Right atrium auricular region (tissue), 2 donors: ENCODE data around the gene DPYD. TPM values are rescaled to one million over a fixed set of nuclear protein-coding genes. Genes with fewer than 3 reads are reported as not detected.

Experiments
- DNase-seq: peaks from one replicate; pipeline ENCODE4 v3.0.0-alpha.2; 2019; ENCODE audit warnings: low spot score
- H3K27ac ChIP-seq, 2 donors: fragments of 200-600 bp; sonication (generic); 1 replicate in 1 of 2; 2 replicates in 1 of 2; pipeline ENCODE4 v1.5.1; 2016 to 2019
- H3K27me3 ChIP-seq, 2 donors: fragments of 200-600 bp; sonication (generic); one replicate each; pipeline versions ENCODE4 v1.5.1 to v1.6.0; 2017 to 2019
- H3K36me3 ChIP-seq: fragments of 200-600 bp; sonication (generic); one replicate; pipeline ENCODE4 v1.5.1; 2016
- H3K4me1 ChIP-seq, 2 donors: fragments of 200-600 bp; sonication (generic); one replicate each; pipeline versions ENCODE4 v1.5.1 to v1.6.0; 2017 to 2019
- H3K4me3 ChIP-seq, 2 donors: fragments of 200-600 bp; sonication (generic); 1 replicate in 1 of 2; 2 replicates in 1 of 2; pipeline ENCODE4 v1.5.1; 2017 to 2019; ENCODE audit warnings: mild to moderate bottlenecking in 1 of 2, moderate library complexity in 1 of 2
- H3K9me3 ChIP-seq, 2 donors: fragments of 200-600 bp; sonication (generic); one replicate each; pipeline ENCODE4 v1.5.1; 2019
- total RNA-seq, 2 donors: library from RNA; depleted of rRNA; stranded (reverse); fragments of >200 nt; gene quantifications; one replicate each; pipeline ENCODE4 v1.1.0, GENCODE V29; 2016
- TF ChIP-seq, protein P1 (sequence below), 2 donors: fragments of 200-600 bp; sonication (generic); IDR thresholded peaks; one replicate each; pipeline ENCODE4 v1.5.1; 2019; ENCODE audit warnings: antibody characterized with exemption in 2 of 2

Gene DPYD
- total RNA-seq, 2 donors from 2014 or later: 11.3 to 14.5 TPM

- Histone ChIP-seq H3K27ac (no peak overlapping the region), H3K9me3 (no peaks in the 10 kb centered on the region), H3K4me1 (no peaks in the 10 kb centered on the region), H3K36me3 (no peaks in the 10 kb centered on the region), H3K4me3 (no peak overlapping the region), H3K27me3 (no peaks in the 10 kb centered on the region)
- DNase-seq: no peak
- TF ChIP-seq, protein P1, sequence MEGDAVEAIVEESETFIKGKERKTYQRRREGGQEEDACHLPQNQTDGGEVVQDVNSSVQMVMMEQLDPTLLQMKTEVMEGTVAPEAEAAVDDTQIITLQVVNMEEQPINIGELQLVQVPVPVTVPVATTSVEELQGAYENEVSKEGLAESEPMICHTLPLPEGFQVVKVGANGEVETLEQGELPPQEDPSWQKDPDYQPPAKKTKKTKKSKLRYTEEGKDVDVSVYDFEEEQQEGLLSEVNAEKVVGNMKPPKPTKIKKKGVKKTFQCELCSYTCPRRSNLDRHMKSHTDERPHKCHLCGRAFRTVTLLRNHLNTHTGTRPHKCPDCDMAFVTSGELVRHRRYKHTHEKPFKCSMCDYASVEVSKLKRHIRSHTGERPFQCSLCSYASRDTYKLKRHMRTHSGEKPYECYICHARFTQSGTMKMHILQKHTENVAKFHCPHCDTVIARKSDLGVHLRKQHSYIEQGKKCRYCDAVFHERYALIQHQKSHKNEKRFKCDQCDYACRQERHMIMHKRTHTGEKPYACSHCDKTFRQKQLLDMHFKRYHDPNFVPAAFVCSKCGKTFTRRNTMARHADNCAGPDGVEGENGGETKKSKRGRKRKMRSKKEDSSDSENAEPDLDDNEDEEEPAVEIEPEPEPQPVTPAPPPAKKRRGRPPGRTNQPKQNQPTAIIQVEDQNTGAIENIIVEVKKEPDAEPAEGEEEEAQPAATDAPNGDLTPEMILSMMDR (IDR thresholded peaks at IDR 0.05): no peak
Measured at GRCh38 chr1:97562081-97562480, 358.8 kb downstream of the DPYD start.

GRCh38 chr1:97560714-97561113, 360.1 kb downstream of the DPYD start:
- Histone ChIP-seq H3K27ac (no peak overlapping the region), H3K36me3 (no peaks in the 10 kb centered on the region), H3K9me3 (no peaks in the 10 kb centered on the region), H3K27me3 (no peaks in the 10 kb centered on the region), H3K4me1 (no peaks in the 10 kb centered on the region), H3K4me3 (no peak overlapping the region)
- DNase-seq: no peak
- TF ChIP-seq, protein P1 (IDR thresholded peaks at IDR 0.05): no peak

DNA sequence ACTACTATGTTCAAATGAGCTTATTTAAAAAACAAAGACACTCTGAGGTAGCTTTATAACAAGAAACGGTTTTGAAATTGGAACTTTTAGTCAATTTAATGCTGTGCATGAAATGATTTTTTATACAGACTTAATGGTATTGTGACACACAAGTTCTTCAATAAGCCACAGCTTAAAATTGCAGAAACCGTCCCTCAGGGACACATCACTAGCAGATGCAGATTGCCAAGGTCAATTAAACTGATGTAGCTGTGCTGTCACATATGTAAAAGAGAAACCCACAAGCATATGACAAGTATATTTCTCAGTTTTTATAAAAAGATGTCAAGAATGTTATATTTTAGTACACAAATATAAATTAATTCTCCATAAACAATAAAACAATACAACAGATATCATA, 366.9 kb downstream of the DPYD start:
- Histone ChIP-seq H3K4me3 (no peak overlapping the region), H3K36me3 (no peaks in the 10 kb centered on the region), H3K27ac (no peak overlapping the region), H3K9me3 (no peaks in the 10 kb centered on the region), H3K27me3 (no peaks in the 10 kb centered on the region), H3K4me1 (no peaks in the 10 kb centered on the region)
- TF ChIP-seq, protein P1 (IDR thresholded peaks at IDR 0.05): no peak
- no peak for DNase-seq

- H3K27ac ChIP-seq: no peak overlapping the region
Measured at GRCh38 chr1:97551113-97551512, 369.7 kb downstream of the DPYD start.

GRCh38 chr1:97545446-97545845, 375.4 kb downstream of the DPYD start:
- no peaks in the 10 kb centered on the region for H3K4me1 ChIP-seq
- H3K36me3 ChIP-seq: no peaks in the 10 kb centered on the region
- H3K9me3 ChIP-seq: no peaks in the 10 kb centered on the region
- DNase-seq: no peak
- TF ChIP-seq, protein P1 (IDR thresholded peaks at IDR 0.05): no peak
- H3K27me3 ChIP-seq: no peaks in the 10 kb centered on the region
- H3K27ac ChIP-seq: no peak overlapping the region
- H3K4me3 ChIP-seq: no peak overlapping the region

More at GRCh38 chr1:97551113-97551512, 369.7 kb downstream of the DPYD start:
- no peaks in the 10 kb centered on the region for H3K9me3 ChIP-seq
- TF ChIP-seq, protein P1 (IDR thresholded peaks at IDR 0.05): no peak
- H3K4me3 ChIP-seq: no peak overlapping the region
- no peaks in the 10 kb centered on the region for H3K27me3 ChIP-seq
- no peak for DNase-seq
- H3K36me3 ChIP-seq: no peaks in the 10 kb centered on the region
- no peaks in the 10 kb centered on the region for H3K4me1 ChIP-seq

- Histone ChIP-seq H3K27me3 (no peaks in the 10 kb centered on the region), H3K4me1 (no peaks in the 10 kb centered on the region), H3K36me3 (no peaks in the 10 kb centered on the region), H3K9me3 (no peaks in the 10 kb centered on the region), H3K4me3 (no peak overlapping the region), H3K27ac (no peak overlapping the region)
- no peak for DNase-seq
- TF ChIP-seq, protein P1 (IDR thresholded peaks at IDR 0.05): no peak
Measured at GRCh38 chr1:97540346-97540888, 380.4 kb downstream of the DPYD start.
